ENCODE measurements around the gene LRCH3.

Gene LRCH3

GRCh38 chr3:197866035-197866434 is 75.0 kb downstream of the LRCH3 start:
- TF ChIP-seq CTCF (IDR thresholded peaks at IDR 0.05): no peak
- Histone ChIP-seq H3K4me3 (no peak overlapping the region), H3K27ac (no peak overlapping the region)
- no peak for DNase-seq (ENCODE audit: low spot score)

GRCh38 chr3:197873329-197873728 is 82.3 kb downstream of the LRCH3 start:
- no peak for TF ChIP-seq CTCF (IDR thresholded peaks at IDR 0.05)
- Histone ChIP-seq H3K4me3 (no peak overlapping the region), H3K27ac (no peak overlapping the region)
- no peak for DNase-seq (ENCODE audit: low spot score)

- no peak overlapping the region for H3K4me3 ChIP-seq
- DNase-seq (ENCODE audit: low spot score): no peak
- no peak overlapping the region for H3K27ac ChIP-seq
- no peak for TF ChIP-seq CTCF (IDR thresholded peaks at IDR 0.05)
Observed at GRCh38 chr3:197874064-197874463, 83.0 kb downstream of the LRCH3 start.

- DNase-seq (ENCODE audit: low spot score): no peak
- no peak for TF ChIP-seq CTCF (IDR thresholded peaks at IDR 0.05)
- H3K27ac ChIP-seq: no peak overlapping the region
- no peak overlapping the region for H3K4me3 ChIP-seq
Observed at GRCh38 chr3:197874653-197875052, 83.6 kb downstream of the LRCH3 start.

GRCh38 chr3:197877902-197878301 is 86.8 kb downstream of the LRCH3 start:
- TF ChIP-seq CTCF (IDR thresholded peaks at IDR 0.05): no peak
- DNase-seq (ENCODE audit: low spot score): no peak

GRCh38 chr3:197878427-197878826 is 87.4 kb downstream of the LRCH3 start:
- H3K27ac ChIP-seq: no peak overlapping the region
- H3K4me3 ChIP-seq: no peak overlapping the region
- no peak for DNase-seq (ENCODE audit: low spot score)
- no peak for TF ChIP-seq CTCF (IDR thresholded peaks at IDR 0.05)

More at GRCh38 chr3:197877902-197878301, 86.8 kb downstream of the LRCH3 start:
- Histone ChIP-seq H3K4me3 (no peak overlapping the region), H3K27ac (no peak overlapping the region)

GRCh38 chr3:197880491-197881269 is 89.6 kb downstream of the LRCH3 start:
- no peak for DNase-seq (ENCODE audit: low spot score)
- no peak overlapping the region for H3K4me3 ChIP-seq
- no peak overlapping the region for H3K27ac ChIP-seq
- no peak for TF ChIP-seq CTCF (IDR thresholded peaks at IDR 0.05)
